Activated CD8-positive, alpha-beta T cell treated with anti-CD3 and anti-CD28 coated beads, Interleukin-2, amount 10 ng/mL, durations not matched to agents 7 days and 5 days (primary cell): ENCODE measurements around the gene CIITA. TPM values are rescaled to one million over a fixed set of nuclear protein-coding genes. Genes with fewer than 3 reads are reported as not detected.
"Not testable (repeated sequence)": the region's sequence is repeated elsewhere in the genome, so short reads cannot be mapped to it uniquely, and the experiment has no call there.

Experiments used
- ATAC-seq: fragments of 150-1000 bp; cut with Tn5 transposase; one replicate; pipeline ENCODE4 v1.10.0; 2021; ENCODE audit warnings: moderate library complexity
- CTCF ChIA-PET: fragments of 350-600 bp; sonication (Branson Sonifier 250); formaldehyde crosslinking; loops from one replicate; lab custom pipeline; 2021; ENCODE audit warnings: antibody characterized with exemption; lab: Charles Lee
- POLR2A ChIA-PET: fragments of 350-600 bp; sonication (Branson Sonifier 250); formaldehyde crosslinking; loops from one replicate; lab custom pipeline; 2021; ENCODE audit warnings: antibody characterized with exemption; lab: Charles Lee
- DNase-seq: peaks from one replicate; pipeline ENCODE4 v3.0.0-alpha.2; 2020
- H3K27ac Mint-ChIP-seq: one replicate; pipeline ENCODE4 v1.8.0; 2021; ENCODE audit warnings: mild to moderate bottlenecking, mixed read lengths
- H3K27me3 Mint-ChIP-seq: one replicate; pipeline ENCODE4 v1.8.0; 2021; ENCODE audit warnings: low read depth, mixed read lengths
- H3K36me3 Mint-ChIP-seq: one replicate; pipeline ENCODE4 v1.8.0; 2021; ENCODE audit warnings: low read depth, mixed read lengths
- H3K4me1 Mint-ChIP-seq: one replicate; pipeline ENCODE4 v1.8.0; 2021; ENCODE audit warnings: low read depth, mixed read lengths
- H3K4me3 Mint-ChIP-seq: one replicate; pipeline ENCODE4 v1.8.0; 2021; ENCODE audit warnings: mild to moderate bottlenecking, mixed read lengths
- H3K9me3 Mint-ChIP-seq: one replicate; pipeline ENCODE4 v1.8.0; 2022; ENCODE audit warnings: mixed read lengths; ENCODE audit not compliant: insufficient read depth
- total RNA-seq, 2 experiments: library from RNA; stranded (reverse); gene quantifications; one replicate each; pipeline ENCODE4 v1.2.3, GENCODE V29; 2021

Gene CIITA
- total RNA-seq, 2 experiments from 2014 or later, result 23.3 to 23.6 TPM

DNA sequence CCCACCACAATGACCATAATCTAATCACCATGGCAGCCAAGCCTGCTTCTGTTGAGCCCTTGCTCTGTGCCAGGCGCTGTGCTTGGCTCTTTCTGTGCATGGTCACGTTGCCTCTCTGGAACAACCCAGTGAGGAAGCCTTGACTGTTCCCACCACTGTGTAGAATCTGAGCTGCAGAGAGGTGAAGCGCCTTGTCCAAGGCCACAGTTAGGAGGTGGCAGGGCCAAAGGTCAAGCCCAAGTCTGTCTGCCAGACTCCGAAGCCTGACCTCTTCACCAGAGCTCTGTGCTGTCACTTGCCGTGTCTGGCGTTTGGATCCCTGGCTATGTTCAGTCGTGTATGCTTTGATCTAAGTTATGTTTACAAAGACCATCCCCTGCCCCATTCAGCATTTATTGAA, 77.9 kb downstream of the CIITA start:
- H3K27me3 Mint-ChIP-seq, result no peaks in the 10 kb centered on the region
- peaks cover 63% of the 10 kb centered on the region for H3K4me1 Mint-ChIP-seq
- ChIA-PET POLR2A (interaction anchor here (1.0 to 1.9 kb wide), 2 partner anchors 10 to 301 kb away, joined by 5 to 9 read pairs; partner anchors contain the start of genes CLEC16A and SOCS1), CTCF (interaction anchor here (0.7 to 8.3 kb wide), 22 partner anchors 9 to 580 kb away, joined by 3 to 124 read pairs (median 6); partner anchors contain the start of genes CLEC16A, DEXI and SOCS1)
- peak overlapping the region; percentile 66 for H3K27ac Mint-ChIP-seq
- no peaks in the 10 kb centered on the region for H3K9me3 Mint-ChIP-seq
- DNase-seq (no peak), ATAC-seq (no peak)
- peaks cover 9% of the 10 kb centered on the region for H3K36me3 Mint-ChIP-seq
- peak overlapping the region; percentile 20 for H3K4me3 Mint-ChIP-seq

DNA sequence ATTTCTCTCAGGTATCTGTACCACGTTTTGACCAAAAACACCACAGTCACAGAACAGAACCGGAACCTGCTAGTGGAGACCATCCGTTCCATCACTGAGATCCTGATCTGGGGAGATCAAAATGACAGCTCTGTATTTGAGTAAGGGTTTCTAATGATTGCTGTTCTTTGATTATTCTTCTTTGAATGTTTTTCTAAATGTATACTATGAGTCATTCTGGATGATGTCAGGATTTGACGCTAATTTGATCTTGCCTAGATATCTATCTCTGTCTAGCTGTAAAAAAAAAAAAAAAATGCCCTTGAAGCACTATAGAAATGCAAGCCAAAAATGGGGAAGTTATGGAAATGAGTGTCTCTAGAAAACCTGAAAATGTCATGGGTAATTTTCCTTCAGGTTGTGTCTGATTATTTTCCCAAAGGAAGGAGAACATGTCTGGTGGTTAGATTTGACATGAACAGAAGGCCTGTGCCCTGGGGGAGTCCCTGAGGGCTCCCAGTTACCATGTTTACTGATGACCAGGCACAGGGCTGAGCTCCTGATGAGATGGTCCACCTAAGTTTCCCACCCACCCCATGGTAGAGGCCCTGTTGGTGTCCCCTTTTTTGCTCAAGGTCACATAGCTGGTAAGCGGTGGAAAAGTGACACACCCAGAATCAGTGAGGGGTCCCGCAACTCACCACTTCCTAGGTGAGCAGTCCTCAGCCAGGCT, 80.9 kb downstream of the CIITA start:
- no peaks in the 10 kb centered on the region for H3K9me3 Mint-ChIP-seq
- DNase-seq (no peak), ATAC-seq (peak; percentile 25)
- ChIA-PET POLR2A (interaction anchor here (1.4 kb wide), 1 partner anchor 840 kb away, joined by 4 read pairs; the partner anchor contains the start of gene ZC3H7A), CTCF (interaction anchor here (1.1 to 2.5 kb wide), 8 partner anchors 9 to 574 kb away, joined by 3 to 8 read pairs (median 4); no protein-coding TSS in a partner anchor)
- H3K36me3 Mint-ChIP-seq, result peaks cover 25% of the 10 kb centered on the region
- no peak overlapping the region for H3K4me3 Mint-ChIP-seq
- H3K27ac Mint-ChIP-seq, result peak overlapping the region; percentile 37
- peaks cover 65% of the 10 kb centered on the region for H3K4me1 Mint-ChIP-seq
- H3K27me3 Mint-ChIP-seq, result no peaks in the 10 kb centered on the region

DNA sequence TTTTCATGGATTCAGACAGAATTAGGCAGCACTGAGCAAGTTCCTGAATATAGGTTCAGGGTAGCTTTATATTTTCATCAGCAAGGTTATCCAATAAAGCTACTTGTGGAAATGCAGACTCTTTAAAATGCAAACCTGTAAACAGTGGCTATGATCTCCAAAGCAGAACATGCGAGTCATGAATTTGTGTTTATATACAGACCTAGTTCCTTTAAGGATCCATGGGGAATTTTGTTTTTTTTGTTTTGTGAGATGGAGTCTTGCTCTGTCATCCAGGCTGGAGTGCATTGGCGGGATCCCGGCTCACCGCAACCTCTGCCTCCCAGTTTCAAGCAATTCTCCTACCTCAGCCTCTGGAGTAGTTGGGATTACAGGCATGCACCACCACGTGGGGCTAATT, 82.2 kb downstream of the CIITA start:
- Mint-ChIP-seq H3K27ac (no peak overlapping the region), H3K4me3 (no peak overlapping the region), H3K27me3 (no peaks in the 10 kb centered on the region), H3K4me1 (peaks cover 67% of the 10 kb centered on the region), H3K36me3 (peaks cover 37% of the 10 kb centered on the region), H3K9me3 (no peaks in the 10 kb centered on the region)
- CTCF ChIA-PET, result interaction anchor here (0.6 to 2.5 kb wide), 6 partner anchors 8 to 758 kb away, joined by 3 to 8 read pairs (median 4); no protein-coding TSS in a partner anchor
- ATAC-seq, result no peak
- POLR2A ChIA-PET, result interaction anchor here (1.2 kb wide), 1 partner anchor 10 kb away, joined by 3 read pairs; no protein-coding TSS in a partner anchor
- no peak for DNase-seq

DNA sequence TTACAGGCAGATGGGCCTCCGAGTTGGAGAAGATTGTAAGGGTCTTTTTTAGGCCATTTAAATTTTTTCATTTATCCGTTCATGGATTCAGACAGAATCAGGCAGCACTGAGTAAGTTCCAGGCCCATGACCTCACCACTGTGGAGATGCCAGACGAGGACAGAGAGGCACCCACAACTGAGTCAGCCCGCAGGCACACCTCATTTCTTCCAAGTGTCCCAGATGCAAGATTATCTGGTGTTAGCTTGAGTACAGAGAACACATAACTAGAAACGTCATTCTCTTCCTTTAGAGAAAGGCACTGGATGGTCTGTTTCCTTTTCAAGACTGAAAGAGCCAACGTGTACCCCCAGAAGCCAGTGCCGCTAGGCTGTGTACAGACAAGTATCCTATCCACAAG, 84.2 kb downstream of the CIITA start:
- ATAC-seq (no peak), DNase-seq (no peak)
- Mint-ChIP-seq H3K4me3 (no peak overlapping the region), H3K4me1 (peaks cover 69% of the 10 kb centered on the region), H3K36me3 (peaks cover 48% of the 10 kb centered on the region), H3K27me3 (no peaks in the 10 kb centered on the region), H3K27ac (no peak overlapping the region), H3K9me3 (no peaks in the 10 kb centered on the region)
- ChIA-PET POLR2A (no interaction called here), CTCF (interaction anchor here (0.7 to 1.9 kb wide), 4 partner anchors 10 to 444 kb away, joined by 3 to 5 read pairs (median 4); no protein-coding TSS in a partner anchor)

DNA sequence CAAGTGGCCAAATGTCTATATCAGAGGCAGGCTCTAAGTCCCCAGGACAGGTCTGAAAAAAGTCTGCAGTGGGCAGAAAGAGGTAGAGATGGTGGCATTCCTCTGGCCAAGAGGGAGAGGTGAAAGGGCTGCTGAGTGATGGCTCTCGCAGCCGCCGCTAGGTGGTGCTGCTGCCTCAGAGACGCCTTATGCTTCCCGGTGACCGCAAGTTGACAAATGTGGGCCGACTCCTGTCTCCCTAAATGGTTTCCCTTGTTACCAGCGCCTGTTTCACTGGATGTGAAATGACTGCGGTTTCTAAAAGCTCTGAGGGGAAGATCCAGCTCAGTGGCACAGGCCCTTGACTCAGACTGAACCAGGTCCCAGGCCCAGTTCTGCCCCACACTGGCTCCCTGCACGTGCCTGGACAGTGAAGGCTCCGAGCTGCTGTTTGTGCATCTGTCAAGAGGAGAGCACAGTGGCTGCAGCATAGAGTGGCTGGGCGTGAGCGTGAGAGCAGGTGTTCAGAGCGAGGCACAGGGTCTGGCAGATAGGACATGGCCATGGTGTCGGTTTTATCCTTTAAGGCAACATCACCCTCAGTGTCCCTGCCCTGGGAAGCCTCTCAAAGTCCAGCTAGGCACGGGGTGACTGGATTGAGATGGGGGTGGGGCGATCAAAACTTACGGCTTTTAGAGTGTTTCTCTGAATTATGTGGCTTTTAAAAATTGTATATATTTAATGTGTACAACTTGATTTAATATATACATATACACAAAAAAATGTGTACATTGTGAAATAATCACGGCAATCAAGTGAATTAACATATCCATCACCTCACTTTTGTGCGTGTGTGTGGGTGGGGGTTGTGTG, 87.3 kb downstream of the CIITA start:
- ATAC-seq, result peak; percentile 70

DNA sequence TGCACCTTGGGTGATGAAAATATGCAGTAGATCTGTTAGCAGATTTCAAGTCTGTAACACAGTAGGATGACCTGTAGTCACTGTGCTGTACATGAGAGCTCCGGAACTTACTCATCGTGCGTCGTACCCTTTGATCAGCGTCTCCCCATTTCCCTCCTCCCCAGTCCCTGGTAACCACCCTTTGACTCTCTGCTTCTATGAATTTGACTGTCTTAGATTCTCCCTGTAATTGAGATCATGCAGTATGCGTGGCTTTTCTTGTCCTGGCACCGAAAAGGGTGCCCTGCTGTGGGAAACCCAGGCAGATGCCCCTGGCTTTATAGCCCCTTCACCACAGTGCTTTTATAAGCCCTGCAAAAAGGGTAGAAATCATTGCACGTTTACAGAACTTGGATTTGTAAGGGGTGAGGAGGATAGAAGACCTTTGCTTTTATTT, 87.9 kb downstream of the CIITA start:
- ATAC-seq (peak; percentile 64), DNase-seq (peak; percentile 56)
- H3K27me3 Mint-ChIP-seq, result no peaks in the 10 kb centered on the region
- no peaks in the 10 kb centered on the region for H3K9me3 Mint-ChIP-seq
- no peak overlapping the region for H3K4me3 Mint-ChIP-seq
- ChIA-PET POLR2A (interaction anchor here (0.7 to 7.3 kb wide), 6 partner anchors 60 to 291 kb away, joined by 3 to 79 read pairs (median 7); partner anchors contain the start of gene SOCS1), CTCF (interaction anchor here (0.7 to 11.8 kb wide), 39 partner anchors 8 to 751 kb away, joined by 3 to 210 read pairs (median 7); partner anchors contain the start of genes CLEC16A and SOCS1)
- H3K36me3 Mint-ChIP-seq, result peaks cover 53% of the 10 kb centered on the region
- peak overlapping the region; percentile 63 for H3K27ac Mint-ChIP-seq
- H3K4me1 Mint-ChIP-seq, result peaks cover 74% of the 10 kb centered on the region

More for the DNA sequence above, 87.3 kb downstream of the CIITA start:
- Mint-ChIP-seq H3K9me3 (no peaks in the 10 kb centered on the region), H3K4me1 (peaks cover 69% of the 10 kb centered on the region), H3K36me3 (peaks cover 53% of the 10 kb centered on the region), H3K27me3 (no peaks in the 10 kb centered on the region), H3K27ac (peak overlapping the region; percentile 83), H3K4me3 (peak overlapping the region; percentile 42)
- DNase-seq, result peak; percentile 86
- ChIA-PET CTCF (interaction anchor here (0.6 to 11.8 kb wide), 66 partner anchors 8 to 789 kb away, joined by 3 to 210 read pairs (median 4); partner anchors contain the start of genes CLEC16A and SOCS1), POLR2A (interaction anchor here (0.6 to 7.3 kb wide), 5 partner anchors 61 to 437 kb away, joined by 3 to 79 read pairs (median 7); partner anchors contain the start of gene SOCS1)

DNA sequence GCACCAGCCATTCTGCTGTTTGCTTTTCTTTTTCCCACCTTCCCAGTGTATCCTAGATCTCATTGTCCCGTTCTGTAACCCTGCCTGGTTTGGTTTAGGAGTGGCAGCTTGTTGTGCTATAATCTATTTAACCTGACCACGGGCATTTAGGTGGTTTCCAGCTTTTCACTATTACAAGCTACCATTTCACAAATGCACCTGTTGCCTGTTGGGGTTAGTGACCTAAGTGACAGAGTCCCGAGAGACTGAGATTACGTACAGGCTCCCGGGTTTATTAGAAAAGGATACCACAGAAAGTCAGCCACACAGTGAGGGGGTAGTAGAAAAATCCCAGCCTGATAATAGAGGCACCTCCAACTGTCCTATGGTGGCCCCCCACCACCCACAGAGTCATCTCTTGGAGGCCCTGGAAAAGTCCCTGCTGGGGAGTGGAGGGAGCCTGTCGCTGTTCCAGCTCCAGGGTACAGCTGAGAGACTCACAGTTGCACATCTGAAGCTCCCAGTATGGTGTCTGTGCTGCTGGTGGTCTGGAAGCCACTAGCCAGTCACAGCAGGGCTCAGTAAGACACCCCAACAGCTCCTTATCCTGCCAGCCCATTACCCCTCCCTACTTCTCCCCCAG, 88.5 kb downstream of the CIITA start:
- Mint-ChIP-seq H3K27ac (peak overlapping the region; percentile 7), H3K4me3 (no peak overlapping the region), H3K4me1 (peaks cover 78% of the 10 kb centered on the region), H3K9me3 (no peaks in the 10 kb centered on the region), H3K36me3 (peaks cover 50% of the 10 kb centered on the region), H3K27me3 (no peaks in the 10 kb centered on the region)
- CTCF ChIA-PET, result interaction anchor here (0.8 to 11.8 kb wide), 25 partner anchors 9 to 677 kb away, joined by 3 to 210 read pairs (median 7); partner anchors contain the start of gene SOCS1
- POLR2A ChIA-PET, result interaction anchor here (0.6 to 7.3 kb wide), 8 partner anchors 28 to 291 kb away, joined by 3 to 79 read pairs (median 5); partner anchors contain the start of gene SOCS1
- ATAC-seq (no peak), DNase-seq (no peak)

DNA sequence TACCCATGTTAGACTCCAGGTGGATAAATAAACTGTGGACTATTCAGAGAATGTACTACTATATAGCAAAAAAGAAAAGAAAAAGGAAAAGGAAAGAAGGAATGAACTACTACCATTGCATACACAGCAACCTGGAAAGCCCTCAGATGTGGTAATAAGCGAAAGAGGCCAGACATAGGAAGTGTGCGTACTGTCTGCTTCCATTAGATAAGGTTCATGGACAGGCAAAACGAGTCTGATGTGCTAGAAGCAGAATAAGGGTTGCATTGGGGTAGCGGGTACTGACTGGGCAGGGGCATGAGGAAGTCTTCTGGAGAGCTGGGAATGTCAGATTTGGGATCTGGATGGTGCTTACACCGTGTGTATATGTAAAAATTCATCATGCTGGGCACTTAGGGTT, 89.1 kb downstream of the CIITA start:
- ChIA-PET POLR2A (interaction anchor here (0.6 to 7.3 kb wide), 5 partner anchors 28 to 290 kb away, joined by 3 to 79 read pairs (median 7); partner anchors contain the start of gene SOCS1), CTCF (interaction anchor here (1.0 to 11.8 kb wide), 8 partner anchors 9 to 509 kb away, joined by 3 to 210 read pairs (median 25); partner anchors contain the start of gene SOCS1)
- no peaks in the 10 kb centered on the region for H3K9me3 Mint-ChIP-seq
- no peak overlapping the region for H3K4me3 Mint-ChIP-seq
- H3K27me3 Mint-ChIP-seq, result no peaks in the 10 kb centered on the region
- H3K36me3 Mint-ChIP-seq, result peaks cover 53% of the 10 kb centered on the region
- ATAC-seq, result no peak
- peak overlapping the region; percentile 7 for H3K27ac Mint-ChIP-seq
- DNase-seq, result no peak
- H3K4me1 Mint-ChIP-seq, result peaks cover 79% of the 10 kb centered on the region

DNA sequence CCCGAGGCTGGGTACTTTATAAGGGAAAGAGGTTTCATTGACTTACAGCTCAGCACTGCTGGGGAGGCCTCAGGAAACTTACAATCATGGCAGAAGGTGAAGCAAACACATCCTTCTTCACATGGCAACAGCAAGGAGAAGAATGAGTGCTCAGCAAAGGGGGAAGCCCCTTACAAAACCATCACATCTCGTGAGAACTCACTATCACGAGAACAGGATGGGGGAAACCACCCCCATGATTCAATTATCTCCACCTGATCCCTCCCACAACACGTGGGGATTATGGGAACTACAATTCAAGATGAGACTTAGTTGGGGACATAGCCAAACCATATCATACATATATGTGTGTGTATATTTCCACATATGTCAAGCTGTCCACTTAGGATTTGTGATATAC, 89.6 kb downstream of the CIITA start:
- H3K36me3 Mint-ChIP-seq, result peaks cover 57% of the 10 kb centered on the region
- POLR2A ChIA-PET, result interaction anchor here (1.2 to 7.3 kb wide), 4 partner anchors 27 to 290 kb away, joined by 3 to 79 read pairs (median 11); partner anchors contain the start of gene SOCS1
- CTCF ChIA-PET, result interaction anchor here (1.0 to 11.8 kb wide), 7 partner anchors 15 to 508 kb away, joined by 3 to 210 read pairs (median 38); partner anchors contain the start of gene SOCS1
- H3K27me3 Mint-ChIP-seq, ATAC-seq, DNase-seq, H3K9me3 Mint-ChIP-seq, H3K4me3 Mint-ChIP-seq: not testable (repeated sequence)
- H3K4me1 Mint-ChIP-seq, result peaks cover 83% of the 10 kb centered on the region
- H3K27ac Mint-ChIP-seq, result peak overlapping the region; percentile 7

DNA sequence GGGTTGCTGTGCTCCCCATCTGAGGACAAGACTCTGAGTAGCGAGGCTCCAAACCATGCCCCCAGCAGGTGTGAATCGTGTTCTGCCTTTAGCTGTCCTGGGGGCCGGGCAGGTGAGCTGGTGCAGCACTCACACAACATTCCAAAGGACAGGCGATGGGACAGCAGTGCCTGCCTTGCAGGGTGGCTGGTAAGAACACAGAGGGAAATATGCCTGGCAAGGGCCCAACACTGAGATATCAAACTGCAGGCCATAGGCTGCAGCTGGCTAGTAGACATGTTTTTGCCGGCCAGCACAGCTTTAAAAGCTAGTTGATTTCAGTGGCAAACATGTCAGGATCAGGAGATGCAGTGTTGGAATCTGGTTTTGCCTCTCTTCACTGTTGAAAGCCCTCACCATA, 91.0 kb downstream of the CIITA start:
- POLR2A ChIA-PET, result interaction anchor here (7.3 kb wide), 1 partner anchor 288 kb away, joined by 79 read pairs; the partner anchor contains the start of gene SOCS1

More for the DNA sequence above, 91.0 kb downstream of the CIITA start:
- no peak for DNase-seq
- H3K36me3 Mint-ChIP-seq, result peaks cover 54% of the 10 kb centered on the region
- no peaks in the 10 kb centered on the region for H3K9me3 Mint-ChIP-seq
- no peak overlapping the region for H3K4me3 Mint-ChIP-seq
- peaks cover 88% of the 10 kb centered on the region for H3K4me1 Mint-ChIP-seq
- H3K27ac Mint-ChIP-seq, result no peak overlapping the region
- no peak for ATAC-seq
- CTCF ChIA-PET, result interaction anchor here (0.7 to 11.8 kb wide), 11 partner anchors 14 to 564 kb away, joined by 3 to 210 read pairs (median 5); partner anchors contain the start of gene SOCS1
- no peaks in the 10 kb centered on the region for H3K27me3 Mint-ChIP-seq
